ENCODE measurements around the gene MBD3L2.

MBD3L2 gene

DNA sequence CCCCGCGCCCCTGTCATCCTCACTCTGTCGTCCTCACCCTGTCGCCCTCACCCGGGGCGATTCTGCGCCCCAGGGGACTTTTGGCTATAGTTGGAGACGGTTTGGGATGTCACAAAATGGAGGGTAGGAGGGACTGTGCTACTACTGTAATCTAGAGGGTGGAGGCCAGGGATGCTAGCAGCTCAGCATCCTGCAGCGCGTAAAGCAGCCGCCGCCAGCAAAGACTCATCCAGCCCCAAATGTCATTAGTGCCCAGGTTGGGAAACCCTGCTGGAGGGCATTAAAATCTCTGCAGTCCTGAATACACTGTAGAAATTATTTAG, 20.7 kb downstream of the MBD3L2 start:
- no peak for DNase-seq (ENCODE audit: low spot score)
- in situ Hi-C loops (cut with MboI; ENCODE audit: low sequenced_read_pairs, unreplicated experiment): no loop called here
- TF ChIP-seq, protein P1, sequence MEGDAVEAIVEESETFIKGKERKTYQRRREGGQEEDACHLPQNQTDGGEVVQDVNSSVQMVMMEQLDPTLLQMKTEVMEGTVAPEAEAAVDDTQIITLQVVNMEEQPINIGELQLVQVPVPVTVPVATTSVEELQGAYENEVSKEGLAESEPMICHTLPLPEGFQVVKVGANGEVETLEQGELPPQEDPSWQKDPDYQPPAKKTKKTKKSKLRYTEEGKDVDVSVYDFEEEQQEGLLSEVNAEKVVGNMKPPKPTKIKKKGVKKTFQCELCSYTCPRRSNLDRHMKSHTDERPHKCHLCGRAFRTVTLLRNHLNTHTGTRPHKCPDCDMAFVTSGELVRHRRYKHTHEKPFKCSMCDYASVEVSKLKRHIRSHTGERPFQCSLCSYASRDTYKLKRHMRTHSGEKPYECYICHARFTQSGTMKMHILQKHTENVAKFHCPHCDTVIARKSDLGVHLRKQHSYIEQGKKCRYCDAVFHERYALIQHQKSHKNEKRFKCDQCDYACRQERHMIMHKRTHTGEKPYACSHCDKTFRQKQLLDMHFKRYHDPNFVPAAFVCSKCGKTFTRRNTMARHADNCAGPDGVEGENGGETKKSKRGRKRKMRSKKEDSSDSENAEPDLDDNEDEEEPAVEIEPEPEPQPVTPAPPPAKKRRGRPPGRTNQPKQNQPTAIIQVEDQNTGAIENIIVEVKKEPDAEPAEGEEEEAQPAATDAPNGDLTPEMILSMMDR (IDR thresholded peaks at IDR 0.05; ENCODE audit: borderline replicate concordance, control extremely low read depth, extremely low read depth, insufficient read depth, missing control alignments): no peak

DNA sequence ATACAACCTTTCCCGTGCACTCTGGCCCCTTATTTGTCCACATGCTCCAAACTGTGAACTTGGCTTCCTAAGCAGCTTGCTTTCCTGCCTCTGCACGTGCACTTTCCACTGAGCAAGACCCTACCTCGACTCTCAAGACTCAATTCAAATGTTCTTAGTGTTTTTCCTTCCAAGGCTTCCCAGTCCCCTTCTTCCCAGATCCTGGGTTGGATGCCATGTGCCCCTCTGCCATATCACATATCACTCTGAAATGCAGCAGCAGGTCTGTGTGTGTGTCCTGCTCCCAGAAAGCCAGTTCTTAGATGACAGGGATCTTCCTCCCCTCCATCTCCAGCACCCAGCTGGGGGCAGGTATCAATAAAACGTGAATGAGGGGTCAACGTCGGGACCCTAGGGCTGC, 23.4 kb downstream of the MBD3L2 start:
- TF ChIP-seq, protein P1 (IDR thresholded peaks at IDR 0.05; ENCODE audit: borderline replicate concordance, control extremely low read depth, extremely low read depth, insufficient read depth, missing control alignments): no peak
- in situ Hi-C loops (cut with MboI; ENCODE audit: low sequenced_read_pairs, unreplicated experiment): no loop called here
- no peak for DNase-seq (ENCODE audit: low spot score)

DNA sequence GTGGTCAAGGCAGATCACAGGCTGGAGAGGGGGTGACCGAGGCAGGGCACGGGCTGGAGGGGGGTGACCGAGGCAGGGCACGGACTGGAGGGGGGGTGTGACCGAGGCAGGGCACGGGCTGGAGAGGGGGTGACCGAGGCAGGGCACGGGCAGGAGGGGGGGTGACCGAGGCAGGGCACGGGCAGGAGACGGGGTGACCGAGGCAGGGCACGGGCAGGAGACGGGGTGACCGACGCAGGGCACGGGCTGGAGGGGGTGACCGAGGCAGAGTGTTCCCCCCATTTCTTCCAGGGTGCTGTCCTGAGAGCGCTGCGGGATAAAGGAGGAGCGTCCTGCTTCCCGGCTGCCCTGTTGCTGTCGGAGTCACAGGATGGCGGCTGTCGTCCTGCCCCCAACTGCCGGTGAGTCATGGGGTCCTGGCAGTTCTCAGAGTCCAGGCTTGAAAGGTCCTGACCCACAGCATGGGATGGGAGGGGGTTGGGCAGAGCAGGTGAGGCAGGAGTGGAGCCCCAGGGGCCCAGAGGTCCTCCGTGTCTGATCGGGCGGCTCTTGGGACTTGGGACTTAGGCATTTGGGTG, 25.7 kb downstream of the MBD3L2 start:
- in situ Hi-C loops (cut with MboI; ENCODE audit: low sequenced_read_pairs, unreplicated experiment): no loop called here
- TF ChIP-seq, protein P1 (IDR thresholded peaks at IDR 0.05; ENCODE audit: borderline replicate concordance, control extremely low read depth, extremely low read depth, insufficient read depth, missing control alignments): no peak

DNA sequence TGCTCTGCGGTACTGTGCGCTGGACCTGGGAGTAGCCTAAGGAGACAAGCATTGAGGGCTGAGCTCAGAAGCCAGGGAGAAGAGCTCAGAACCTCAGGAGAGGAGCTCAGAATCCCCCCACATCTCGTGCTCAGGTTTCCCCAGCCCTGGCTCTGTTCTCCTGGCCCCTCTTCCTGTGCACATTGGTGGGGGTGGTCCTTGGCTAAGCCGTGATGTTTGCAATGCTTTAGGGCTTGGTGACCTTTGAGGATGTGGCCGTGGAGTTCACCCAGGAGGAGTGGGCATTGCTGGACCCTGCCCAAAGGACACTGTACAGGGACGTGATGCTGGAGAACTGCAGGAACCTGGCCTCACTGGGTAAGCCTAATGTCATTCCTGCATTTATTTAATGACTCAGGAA, 27.0 kb downstream of the MBD3L2 start:
- TF ChIP-seq, protein P1 (IDR thresholded peaks at IDR 0.05; ENCODE audit: borderline replicate concordance, control extremely low read depth, extremely low read depth, insufficient read depth, missing control alignments): no peak
- no peak for DNase-seq (ENCODE audit: low spot score)
- in situ Hi-C loops (cut with MboI; ENCODE audit: low sequenced_read_pairs, unreplicated experiment): no loop called here

More for the DNA sequence above, 25.7 kb downstream of the MBD3L2 start:
- no peak for DNase-seq (ENCODE audit: low spot score)

DNA sequence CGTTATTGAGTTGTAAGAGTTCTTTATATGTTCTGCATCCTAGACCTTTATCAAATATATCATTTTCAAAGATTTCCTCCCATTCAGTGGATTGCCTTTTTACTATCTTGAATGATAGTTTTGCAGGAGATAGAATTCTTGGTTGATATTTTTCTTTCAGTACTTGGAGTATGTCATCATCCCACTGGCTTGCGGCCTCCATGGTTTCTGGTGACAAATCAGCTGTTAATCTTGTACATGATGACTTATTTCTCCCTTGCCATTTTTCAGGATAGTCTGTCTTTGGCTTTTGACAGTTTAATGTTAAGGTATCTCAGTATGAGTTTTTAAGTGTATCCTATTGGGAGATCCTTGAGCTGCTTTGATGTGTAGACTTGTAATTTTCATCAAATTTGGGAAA, 28.9 kb downstream of the MBD3L2 start:
- in situ Hi-C loops (cut with MboI; ENCODE audit: low sequenced_read_pairs, unreplicated experiment): no loop called here
- TF ChIP-seq, protein P1 (IDR thresholded peaks at IDR 0.05; ENCODE audit: borderline replicate concordance, control extremely low read depth, extremely low read depth, insufficient read depth, missing control alignments): no peak
- DNase-seq (ENCODE audit: low spot score): no peak

DNA sequence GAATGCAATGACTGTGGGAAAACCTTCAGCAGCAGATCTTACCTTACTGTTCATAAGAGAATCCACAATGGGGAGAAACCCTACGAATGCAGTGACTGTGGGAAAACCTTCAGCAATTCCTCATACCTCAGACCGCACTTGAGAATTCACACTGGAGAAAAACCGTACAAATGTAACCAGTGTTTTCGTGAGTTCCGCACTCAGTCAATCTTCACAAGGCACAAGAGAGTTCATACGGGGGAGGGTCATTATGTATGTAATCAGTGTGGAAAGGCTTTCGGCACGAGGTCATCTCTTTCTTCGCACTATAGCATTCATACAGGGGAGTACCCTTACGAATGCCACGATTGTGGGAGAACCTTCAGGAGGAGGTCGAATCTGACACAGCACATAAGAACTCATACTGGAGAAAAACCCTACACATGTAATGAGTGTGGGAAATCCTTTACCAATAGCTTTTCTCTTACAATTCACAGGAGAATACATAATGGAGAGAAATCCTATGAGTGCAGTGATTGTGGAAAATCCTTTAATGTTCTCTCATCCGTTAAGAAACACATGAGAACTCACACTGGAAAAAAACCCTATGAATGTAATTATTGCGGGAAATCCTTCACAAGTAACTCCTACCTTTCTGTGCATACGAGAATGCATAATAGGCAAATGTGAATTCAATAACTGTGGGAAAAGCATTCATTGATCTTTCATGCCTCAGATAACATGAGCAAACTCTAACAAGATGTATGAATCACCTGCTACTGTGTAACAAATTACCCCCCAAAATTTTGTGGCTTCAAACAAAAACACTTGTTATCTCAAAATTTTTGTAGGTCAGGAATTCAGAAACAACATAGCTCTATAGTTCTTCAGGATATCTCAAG, 34.2 kb downstream of the MBD3L2 start:
- TF ChIP-seq, protein P1 (IDR thresholded peaks at IDR 0.05; ENCODE audit: borderline replicate concordance, control extremely low read depth, extremely low read depth, insufficient read depth, missing control alignments): no peak
- in situ Hi-C loops (cut with MboI; ENCODE audit: low sequenced_read_pairs, unreplicated experiment): loop anchor here (10.0 kb wide), 1 partner anchor 79 kb away; no protein-coding TSS in a partner anchor
- DNase-seq (ENCODE audit: low spot score): no peak

Measured in GM13976 (cell line).